Left hindlimb (tissue), 1 donor: ENCODE results near the gene KCNAB3.
A peak's percentile ranks its signal among the peaks of the same experiment; 100 is the strongest.

Experiments
- DNase-seq: peaks from one replicate; pipeline ENCODE4 v3.0.0-alpha.2; 2018

KCNAB3 gene

DNA sequence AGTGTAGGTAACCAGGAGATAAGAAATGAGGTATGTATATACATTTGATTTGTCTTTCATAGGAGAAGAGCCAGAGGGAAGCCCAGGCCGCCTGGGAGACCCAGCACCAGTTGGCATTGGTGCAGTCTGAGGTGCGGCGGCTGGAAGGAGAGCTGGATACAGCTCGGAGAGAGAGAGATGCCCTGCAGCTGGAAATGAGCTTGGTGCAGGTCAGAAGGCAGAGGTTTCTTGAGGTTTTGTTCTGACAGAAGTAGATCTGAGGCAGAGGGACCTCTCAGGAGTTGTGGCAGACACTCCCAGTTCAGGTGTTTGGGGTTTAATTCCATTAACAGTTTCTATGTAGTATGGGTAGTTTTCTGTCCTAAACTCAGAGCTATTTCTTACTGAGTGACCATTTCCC, 10.4 kb upstream of the KCNAB3 start:
- DNase-seq = no peak

GRCh38 chr17:7935859-7936258, 6.2 kb upstream of the KCNAB3 start:
- no peak for DNase-seq

DNA sequence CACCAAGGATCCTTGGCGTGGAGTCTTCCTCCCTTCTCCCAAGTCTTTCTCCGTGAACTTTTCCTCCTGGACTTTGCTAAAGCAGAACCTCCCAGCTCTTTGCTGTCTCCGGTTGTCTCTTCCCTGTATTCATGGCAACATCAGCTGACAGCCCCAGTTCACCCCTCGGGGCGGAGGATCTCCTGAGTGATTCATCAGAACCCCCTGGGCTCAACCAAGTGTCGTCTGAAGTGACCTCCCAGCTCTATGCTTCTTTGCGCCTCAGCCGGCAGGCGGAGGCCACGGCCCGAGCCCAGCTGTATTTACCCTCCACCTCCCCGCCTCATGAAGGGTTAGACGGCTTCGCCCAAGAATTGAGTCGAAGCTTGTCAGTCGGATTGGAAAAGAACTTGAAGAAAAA, 3.3 kb upstream of the KCNAB3 start:
- DNase-seq = no peak

DNA sequence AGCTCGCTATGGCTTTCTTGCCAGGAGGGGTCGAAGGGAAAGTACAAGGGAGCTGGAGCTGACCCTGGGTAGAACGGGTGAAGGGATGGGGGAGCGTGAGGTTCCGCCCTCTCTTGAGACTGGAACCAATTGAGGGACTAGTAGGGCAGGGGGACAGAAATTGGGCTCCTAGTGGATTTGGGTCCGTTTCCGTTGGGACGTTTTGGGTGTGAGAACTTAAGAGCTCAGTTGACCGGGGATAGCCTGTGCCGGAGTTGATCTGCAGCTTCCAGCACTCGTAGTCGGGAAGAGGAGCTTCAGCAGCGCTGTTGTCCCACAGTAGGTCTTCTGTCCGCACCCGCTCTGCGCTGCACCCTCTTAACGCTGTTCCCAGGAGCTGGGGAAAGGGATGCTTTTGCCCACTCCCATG, 2.8 kb upstream of the KCNAB3 start:
- DNase-seq = no peak

GRCh38 chr17:7931709-7932482, 2.2 kb upstream of the KCNAB3 start, which contains the start of the genes CNTROB and TRAPPC1:
Gene CNTROB, plus strand, starts transcription at chr17:7932206. Its CDS starts 874 bp downstream, at chr17:7933080.
Gene TRAPPC1, minus strand, starts transcription at chr17:7931946. Its CDS starts 117 bp downstream, at chr17:7931829.
- peak; percentile 100 for DNase-seq

DNA sequence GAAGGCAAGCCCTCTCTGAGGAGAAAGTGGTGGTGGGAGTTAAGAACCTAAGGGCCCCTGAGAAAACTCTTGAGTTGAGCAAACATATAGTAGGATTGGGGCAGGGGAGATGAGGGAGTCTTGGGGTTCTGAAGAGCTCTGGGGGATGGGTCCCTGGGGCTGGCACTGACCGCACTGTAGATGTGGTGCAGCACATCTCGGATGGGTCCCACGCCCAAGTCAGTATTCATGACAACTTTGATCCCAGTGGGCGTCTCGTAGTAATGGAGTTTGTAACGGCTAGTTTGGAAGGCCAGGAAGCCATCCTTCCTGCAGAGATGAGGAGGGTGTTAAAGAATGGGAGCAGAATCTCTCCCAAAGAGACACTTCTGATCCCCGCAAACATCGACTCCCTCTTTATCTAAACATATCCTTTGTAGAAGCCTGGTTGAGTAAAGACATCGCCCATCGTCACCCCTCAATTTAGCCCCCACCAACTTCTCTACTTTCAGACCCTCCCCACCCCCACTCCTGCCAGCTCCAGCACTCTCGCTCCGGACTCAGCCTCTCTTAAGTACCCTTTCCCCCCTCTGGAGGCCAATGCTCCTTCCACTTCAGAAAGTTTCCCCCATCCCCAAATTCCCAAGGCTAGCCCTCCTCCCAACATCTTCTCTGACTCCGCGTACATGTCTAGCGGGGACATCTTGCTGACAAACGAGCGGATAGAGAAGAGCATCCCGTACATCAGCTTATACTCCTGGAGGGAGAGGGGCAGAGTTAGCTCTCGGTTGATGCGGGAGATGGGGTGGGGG, 1.4 kb upstream of the KCNAB3 start:
- no peak for DNase-seq

- no peak for DNase-seq
These were observed 2.1 kb downstream of the KCNAB3 start for GRCh38 chr17:7927596-7927995.

DNA sequence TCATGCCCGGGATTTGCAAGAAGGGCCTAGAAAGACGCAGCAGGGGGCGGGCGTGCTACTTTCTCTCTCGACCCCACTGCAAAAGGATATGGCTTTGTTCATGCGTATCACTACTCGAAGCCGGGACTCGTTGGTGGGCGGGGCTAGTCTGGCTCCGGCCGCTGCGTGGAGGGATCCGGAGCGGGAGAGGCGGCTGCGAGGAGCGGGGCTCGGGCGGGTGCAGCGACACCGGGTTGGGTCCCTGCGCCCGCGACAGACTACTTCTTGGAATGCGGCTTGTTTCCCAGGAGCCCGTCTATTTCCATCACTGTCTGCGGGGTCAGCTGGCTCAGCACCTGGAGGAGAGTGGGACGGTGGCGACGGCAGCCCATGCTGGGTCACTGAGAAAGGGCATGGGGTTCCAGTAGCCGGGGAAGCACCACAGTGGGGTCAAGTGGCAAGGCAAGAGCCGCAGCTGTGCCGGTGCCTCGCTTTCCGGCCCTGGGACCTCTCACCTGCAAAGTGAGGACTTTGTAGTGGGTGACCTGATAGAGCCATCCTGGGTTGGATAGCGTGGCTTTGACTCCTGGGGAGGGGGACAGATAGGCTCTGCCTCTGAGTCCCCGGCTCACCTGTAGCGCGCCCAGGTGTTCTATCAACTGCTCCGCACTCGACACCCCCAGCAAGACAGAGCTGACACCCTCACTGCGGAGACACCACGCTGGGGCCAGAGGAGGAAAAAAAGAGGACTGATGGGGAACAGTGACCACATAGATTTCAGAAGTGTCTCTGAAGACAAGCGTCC, 6.6 kb downstream of the KCNAB3 start:
- peak; percentile 92 for DNase-seq

DNA sequence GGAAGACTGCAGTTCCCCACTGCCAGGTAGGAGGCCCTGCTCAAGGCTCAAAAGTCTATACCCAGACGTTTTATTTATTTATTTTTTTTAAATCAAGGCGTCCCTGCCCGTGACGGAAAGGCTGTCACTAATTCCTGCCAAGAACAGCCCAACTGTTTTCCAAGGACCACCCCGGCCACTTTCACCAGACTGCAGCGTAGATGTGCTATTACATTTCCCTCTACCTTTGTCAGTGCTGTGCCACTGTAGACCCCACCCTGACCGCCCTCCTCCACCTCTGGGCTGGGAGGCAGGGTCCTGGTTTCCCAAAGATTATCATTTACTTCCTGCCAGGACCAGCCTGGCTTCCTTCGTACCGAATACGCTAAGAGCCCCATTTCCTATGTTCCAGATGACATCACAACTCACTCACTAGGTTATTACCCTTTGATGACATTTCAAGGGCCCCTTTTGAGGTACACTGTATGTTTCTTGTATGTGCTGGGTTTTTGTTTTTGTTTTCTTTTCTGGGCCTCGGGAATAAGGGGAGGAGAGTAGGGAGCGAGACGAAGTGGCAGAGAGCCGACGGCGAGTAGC, 7.3 kb downstream of the KCNAB3 start:
- DNase-seq = no peak

- DNase-seq = no peak
These were observed 12.8 kb downstream of the KCNAB3 start for GRCh38 chr17:7916808-7917207.

- DNase-seq = no peak
These were observed 13.3 kb downstream of the KCNAB3 start for GRCh38 chr17:7916385-7916682.

- DNase-seq = peak; percentile 98
These were observed 13.9 kb downstream of the KCNAB3 start, which contains the start of gene RNF227 for GRCh38 chr17:7915611-7916384. Gene RNF227, minus strand, starts transcription at chr17:7916289. Its CDS starts 94 bp downstream, at chr17:7916195.

GRCh38 chr17:7915179-7915610, 14.5 kb downstream of the KCNAB3 start:
- DNase-seq = no peak

DNA sequence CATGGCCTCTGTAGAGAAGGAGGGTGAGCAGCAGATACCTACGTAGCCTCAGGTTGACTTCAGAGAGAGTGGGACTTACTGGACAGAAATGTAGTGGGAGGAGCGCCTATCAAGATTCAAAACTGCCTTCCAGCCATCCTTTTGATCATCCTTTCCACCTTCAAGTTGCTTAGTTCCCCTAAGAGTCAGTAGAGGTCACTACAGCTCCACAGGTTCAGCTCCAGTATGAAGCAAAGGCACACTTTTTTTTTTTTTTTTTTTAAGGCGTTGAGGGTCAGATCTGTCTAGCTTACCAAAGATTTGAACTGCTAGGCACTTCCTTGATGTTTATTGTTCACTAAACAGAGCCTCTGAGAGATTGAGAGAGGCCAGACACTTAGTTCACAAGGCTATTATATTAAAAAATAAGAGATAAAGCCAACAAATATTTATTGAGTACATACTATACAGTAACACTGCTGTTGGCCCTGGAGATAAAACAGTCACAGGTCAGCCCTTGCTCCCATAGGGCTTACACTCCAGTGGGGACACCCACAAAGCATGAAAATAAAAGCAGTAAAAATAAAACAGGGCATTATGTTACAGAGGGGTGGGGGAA, 16.6 kb downstream of the KCNAB3 start:
- DNase-seq = no peak

- no peak for DNase-seq
These were observed 18.5 kb downstream of the KCNAB3 start for GRCh38 chr17:7911116-7911515.

- DNase-seq = no peak
These were observed 18.9 kb downstream of the KCNAB3 start for GRCh38 chr17:7910711-7911110.

DNA sequence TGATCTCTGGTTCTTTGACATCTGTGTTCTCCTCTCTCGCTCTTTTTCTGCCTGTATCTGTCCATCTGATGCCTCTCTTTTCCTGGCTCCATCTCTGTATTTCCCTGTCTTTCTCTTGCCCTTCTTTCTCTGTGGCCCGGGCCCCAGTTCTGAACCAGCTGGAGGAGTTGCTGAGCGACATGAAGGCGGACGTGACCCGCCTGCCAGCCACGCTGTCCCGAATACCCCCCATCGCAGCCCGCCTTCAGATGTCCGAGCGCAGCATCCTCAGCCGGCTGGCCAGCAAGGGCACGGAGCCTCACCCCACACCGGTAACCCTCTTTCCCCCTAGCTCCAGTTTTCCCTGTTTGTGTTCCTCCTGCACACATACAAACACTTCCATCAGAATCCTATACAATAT, 19.4 kb downstream of the KCNAB3 start:
- no peak for DNase-seq

GRCh38 chr17:7909089-7909488, 20.6 kb downstream of the KCNAB3 start:
- no peak for DNase-seq

GRCh38 chr17:7903154-7904103, 26.2 kb downstream of the KCNAB3 start:
- DNase-seq = no peak

DNA sequence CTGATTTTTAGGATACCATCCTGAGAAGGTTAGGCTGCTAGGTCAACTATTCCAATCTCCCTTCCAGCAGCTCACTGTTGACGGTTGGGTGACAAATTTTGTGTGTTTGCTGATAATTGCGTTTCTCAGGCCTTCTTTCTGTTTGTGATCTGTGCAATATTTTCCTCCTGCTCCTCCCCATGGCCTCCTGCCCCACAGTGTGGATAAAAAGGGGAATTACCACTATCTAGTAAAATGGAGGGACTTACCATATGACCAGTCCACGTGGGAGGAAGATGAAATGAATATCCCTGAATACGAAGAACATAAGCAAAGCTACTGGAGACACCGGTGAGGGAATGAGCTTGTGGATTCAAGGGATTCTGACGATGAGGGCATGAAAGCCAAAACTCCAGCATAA, 31.9 kb downstream of the KCNAB3 start:
- no peak for DNase-seq
